IPS-18a (cell line): ENCODE data around the gene RCOR1.

Source experiments
- H3K27ac ChIP-seq: one replicate; pipeline ENCODE4 v1.5.1; 2013; ENCODE audit warnings: low read length
- H3K27me3 ChIP-seq: one replicate; pipeline ENCODE4 v1.6.1; 2013; ENCODE audit warnings: mild to moderate bottlenecking, low read length; ENCODE audit not compliant: control insufficient read depth, insufficient read depth
- H3K36me3 ChIP-seq: one replicate; pipeline ENCODE4 v1.6.1; 2013; ENCODE audit warnings: low read depth, low read length; ENCODE audit not compliant: control insufficient read depth
- H3K4me1 ChIP-seq: one replicate; pipeline ENCODE4 v1.6.1; 2013; ENCODE audit warnings: low read depth, low read length; ENCODE audit not compliant: control insufficient read depth
- H3K4me3 ChIP-seq: one replicate; pipeline ENCODE4 v1.5.1; 2013; ENCODE audit warnings: low read length
- H3K9ac ChIP-seq: one replicate; pipeline ENCODE4 v1.6.1; 2013; ENCODE audit warnings: mild to moderate bottlenecking, low read length, moderate library complexity
- H3K9me3 ChIP-seq: one replicate; pipeline ENCODE4 v1.6.1; 2013; ENCODE audit warnings: low read depth, low read length; ENCODE audit not compliant: control insufficient read depth

Gene RCOR1

DNA sequence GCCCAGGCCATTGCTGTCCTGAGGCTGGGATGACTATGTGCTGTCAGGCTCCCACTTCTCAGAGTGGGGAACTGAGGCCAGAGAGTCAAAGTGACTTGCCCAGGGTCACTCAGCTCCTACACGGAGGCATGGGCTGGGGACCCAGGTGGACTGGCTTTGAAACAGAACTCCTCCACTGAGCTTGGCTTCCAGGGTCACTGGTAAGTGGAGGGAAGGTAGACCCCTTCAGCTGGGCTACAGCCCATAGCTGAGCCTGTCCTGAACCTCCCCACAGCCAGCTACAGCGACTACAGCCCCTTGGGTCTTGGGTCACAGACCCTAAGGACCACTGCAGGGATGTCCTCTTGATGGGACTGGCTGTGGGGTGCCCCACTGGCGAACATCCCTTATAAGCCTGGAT is 144.5 kb downstream of the RCOR1 start:
- H3K4me1 ChIP-seq, result no peaks in the 10 kb centered on the region
- H3K36me3 ChIP-seq, result peaks cover 3% of the 10 kb centered on the region
- H3K27ac ChIP-seq, result no peak overlapping the region
- H3K9ac ChIP-seq, result no peak overlapping the region
- no peaks in the 10 kb centered on the region for H3K9me3 ChIP-seq
- H3K27me3 ChIP-seq, result no peaks in the 10 kb centered on the region
- no peak overlapping the region for H3K4me3 ChIP-seq

DNA sequence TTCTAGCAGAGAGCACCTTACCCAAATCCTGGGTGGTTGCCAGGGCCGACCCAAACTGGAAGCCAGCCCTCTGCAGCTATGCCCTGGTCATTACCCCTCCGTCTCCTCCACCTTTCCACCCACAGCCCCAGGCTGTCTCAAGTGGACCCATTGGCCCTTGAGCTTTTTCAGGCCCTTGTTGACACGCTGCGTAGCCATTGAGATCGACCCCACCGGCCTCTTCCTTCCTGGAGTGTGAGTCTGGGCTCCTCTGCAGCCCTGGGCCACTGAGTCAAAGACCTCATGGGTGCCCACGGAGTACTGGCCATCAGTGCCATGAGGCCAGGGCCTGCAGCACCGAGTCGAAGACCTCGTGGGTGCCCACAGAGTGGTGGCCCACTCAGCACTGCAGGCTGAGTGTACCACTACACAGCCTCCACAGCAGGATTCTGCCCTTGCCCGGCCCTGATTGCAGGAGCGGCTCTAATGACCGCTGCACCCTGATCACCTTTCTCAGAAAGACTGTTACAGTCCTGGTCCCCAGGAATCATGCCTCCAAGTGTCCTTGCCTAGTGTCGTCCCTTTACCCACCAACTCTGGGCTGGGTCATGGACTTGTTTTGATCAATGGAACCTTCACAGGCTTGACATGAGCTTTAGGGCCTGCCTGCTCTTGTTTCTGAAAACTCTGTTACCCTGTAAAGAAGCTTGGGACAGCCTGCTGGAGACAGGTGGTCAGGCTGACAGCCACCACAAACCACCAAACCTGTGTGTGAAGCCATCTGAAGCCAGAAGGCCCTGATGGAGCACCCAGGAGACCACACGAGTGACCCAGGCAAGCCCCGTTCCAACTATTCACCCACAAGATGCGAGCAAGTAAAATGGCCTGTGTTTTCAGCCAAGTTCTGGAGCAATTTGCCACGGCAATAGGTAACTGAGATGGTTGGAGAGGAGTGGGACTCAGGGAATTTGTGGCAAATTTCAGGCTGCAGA is 145.2 kb downstream of the RCOR1 start:
- Histone ChIP-seq H3K9me3 (no peaks in the 10 kb centered on the region), H3K4me1 (no peaks in the 10 kb centered on the region), H3K9ac (no peak overlapping the region), H3K27me3 (no peaks in the 10 kb centered on the region), H3K4me3 (no peak overlapping the region), H3K36me3 (peaks cover 3% of the 10 kb centered on the region), H3K27ac (no peak overlapping the region)

DNA sequence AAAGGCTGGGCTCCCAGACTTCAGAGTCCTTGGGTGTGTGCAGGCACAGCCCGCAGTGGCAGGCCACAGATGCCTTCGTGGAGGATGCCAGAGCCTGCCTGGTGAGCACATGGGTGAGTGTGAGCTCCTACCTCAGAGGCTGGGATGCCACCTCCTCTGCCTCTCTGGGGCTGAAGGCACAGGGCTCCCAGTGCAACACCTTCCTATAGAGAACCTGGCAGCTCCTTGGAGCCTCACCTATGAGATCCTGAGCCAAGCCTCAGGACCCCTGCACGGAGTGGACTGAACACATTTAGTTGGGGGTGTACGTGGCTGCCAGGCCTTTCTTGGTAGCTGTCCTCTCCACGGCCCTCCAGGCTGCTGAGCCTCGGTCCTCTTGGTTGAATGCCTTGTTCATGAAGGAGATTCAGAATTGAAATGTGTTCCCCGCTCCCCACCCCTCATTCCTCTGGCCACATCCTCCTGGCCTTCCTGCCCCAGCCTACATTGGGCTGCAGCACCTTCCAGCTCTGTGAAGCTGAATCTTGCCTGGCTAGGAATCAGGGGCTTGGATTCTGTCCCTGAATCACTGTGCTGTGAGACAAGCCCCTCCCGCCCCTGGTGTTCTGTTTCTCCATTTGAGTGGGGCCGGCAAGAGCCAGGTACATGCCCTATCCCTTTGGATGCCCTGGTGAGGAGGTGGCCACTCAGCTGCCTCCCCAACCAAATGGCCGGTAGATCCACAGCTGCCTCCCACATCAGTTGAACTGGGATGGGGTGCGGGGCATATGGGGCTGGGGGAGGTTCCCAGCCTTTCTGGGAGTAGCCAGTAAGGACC is 146.1 kb downstream of the RCOR1 start:
- Histone ChIP-seq H3K36me3 (peaks cover 3% of the 10 kb centered on the region), H3K4me1 (no peaks in the 10 kb centered on the region), H3K27ac (no peak overlapping the region), H3K4me3 (no peak overlapping the region), H3K9me3 (no peaks in the 10 kb centered on the region), H3K9ac (no peak overlapping the region), H3K27me3 (no peaks in the 10 kb centered on the region)

DNA sequence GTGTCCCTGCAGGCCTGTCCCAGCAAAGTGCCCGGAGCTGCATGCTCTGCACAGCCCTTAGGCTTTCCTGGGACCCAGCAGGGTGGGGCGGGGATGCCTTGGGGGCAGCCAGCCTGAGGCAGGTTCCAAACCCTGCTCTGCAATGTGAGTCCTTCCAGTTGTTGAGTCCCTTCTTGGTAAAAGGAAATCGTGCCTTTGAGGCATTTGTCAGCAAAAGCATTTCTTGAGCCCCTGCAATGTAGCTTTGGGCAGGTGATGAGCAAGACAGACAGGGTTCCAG is 146.7 kb downstream of the RCOR1 start:
- Histone ChIP-seq H3K36me3 (peaks cover 3% of the 10 kb centered on the region), H3K27ac (no peak overlapping the region), H3K9me3 (no peaks in the 10 kb centered on the region), H3K9ac (no peak overlapping the region), H3K4me3 (no peak overlapping the region), H3K4me1 (no peaks in the 10 kb centered on the region), H3K27me3 (no peaks in the 10 kb centered on the region)

DNA sequence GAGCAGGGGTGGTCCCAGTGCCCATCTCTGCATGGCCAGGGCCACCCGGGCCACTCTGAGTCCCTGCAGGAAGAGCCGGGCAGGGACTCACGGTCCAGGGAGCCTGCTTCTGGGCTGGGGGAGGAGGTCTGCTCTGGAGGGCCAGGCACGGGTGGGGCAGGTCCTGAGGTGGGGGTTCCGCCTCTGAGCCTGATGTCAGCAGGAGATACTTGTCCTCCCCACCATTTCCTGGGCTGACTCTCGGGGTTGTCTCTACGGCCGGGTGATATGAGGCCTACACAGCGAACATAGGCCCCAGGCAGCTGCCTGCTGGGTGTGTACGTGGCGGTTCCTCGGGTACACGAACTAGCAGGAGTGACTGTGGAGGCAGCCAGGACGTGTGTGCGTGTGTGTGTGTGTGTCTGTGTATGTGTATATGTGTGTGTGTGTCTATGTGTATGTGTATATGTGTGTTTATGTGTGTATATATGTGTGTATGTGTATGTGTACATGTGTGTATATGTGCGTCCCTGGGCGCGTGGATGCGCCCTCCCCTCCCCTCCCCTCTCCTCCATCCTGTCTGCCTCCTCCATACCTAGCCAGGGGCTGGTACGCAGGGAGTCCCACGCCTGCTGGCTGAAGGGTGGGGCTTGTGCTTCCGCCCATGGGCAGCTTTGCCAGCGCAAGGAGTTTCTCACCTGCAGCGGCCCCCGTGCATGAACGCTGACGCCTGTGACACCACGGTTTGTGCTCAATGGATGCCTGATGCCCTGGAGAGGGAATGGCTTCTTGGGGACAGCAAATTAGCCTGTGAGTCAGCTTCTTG is 154.4 kb downstream of the RCOR1 start:
- no peak overlapping the region for H3K9ac ChIP-seq
- peaks cover 8% of the 10 kb centered on the region for H3K4me1 ChIP-seq
- H3K27me3 ChIP-seq, result no peaks in the 10 kb centered on the region
- H3K9me3 ChIP-seq, result no peaks in the 10 kb centered on the region
- H3K4me3 ChIP-seq, result no peak overlapping the region
- H3K36me3 ChIP-seq, result no peaks in the 10 kb centered on the region
- H3K27ac ChIP-seq, result no peak overlapping the region

DNA sequence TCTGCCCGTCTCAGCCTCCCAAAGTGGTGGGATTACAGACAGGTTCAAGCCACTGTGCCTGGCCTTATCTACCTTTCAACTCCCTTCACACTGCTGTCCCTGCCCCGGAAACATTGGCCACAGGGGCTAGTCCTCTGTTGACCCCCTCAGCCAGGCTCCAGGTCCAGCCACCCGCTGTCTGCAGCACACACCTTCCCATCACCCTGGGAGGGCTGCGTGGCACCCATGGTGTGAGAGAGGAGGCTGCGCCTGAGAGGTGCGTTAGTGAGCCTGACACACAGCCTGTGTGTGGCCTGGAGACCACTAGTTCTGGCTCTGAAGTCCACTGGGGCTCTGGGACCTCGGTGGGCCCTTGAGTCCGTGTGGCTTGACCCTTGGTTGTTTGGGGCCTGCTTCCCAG is 156.4 kb downstream of the RCOR1 start:
- Histone ChIP-seq H3K9me3 (no peaks in the 10 kb centered on the region), H3K4me3 (no peak overlapping the region), H3K36me3 (no peaks in the 10 kb centered on the region), H3K27me3 (no peaks in the 10 kb centered on the region), H3K4me1 (peaks cover 8% of the 10 kb centered on the region), H3K27ac (no peak overlapping the region), H3K9ac (no peak overlapping the region)

DNA sequence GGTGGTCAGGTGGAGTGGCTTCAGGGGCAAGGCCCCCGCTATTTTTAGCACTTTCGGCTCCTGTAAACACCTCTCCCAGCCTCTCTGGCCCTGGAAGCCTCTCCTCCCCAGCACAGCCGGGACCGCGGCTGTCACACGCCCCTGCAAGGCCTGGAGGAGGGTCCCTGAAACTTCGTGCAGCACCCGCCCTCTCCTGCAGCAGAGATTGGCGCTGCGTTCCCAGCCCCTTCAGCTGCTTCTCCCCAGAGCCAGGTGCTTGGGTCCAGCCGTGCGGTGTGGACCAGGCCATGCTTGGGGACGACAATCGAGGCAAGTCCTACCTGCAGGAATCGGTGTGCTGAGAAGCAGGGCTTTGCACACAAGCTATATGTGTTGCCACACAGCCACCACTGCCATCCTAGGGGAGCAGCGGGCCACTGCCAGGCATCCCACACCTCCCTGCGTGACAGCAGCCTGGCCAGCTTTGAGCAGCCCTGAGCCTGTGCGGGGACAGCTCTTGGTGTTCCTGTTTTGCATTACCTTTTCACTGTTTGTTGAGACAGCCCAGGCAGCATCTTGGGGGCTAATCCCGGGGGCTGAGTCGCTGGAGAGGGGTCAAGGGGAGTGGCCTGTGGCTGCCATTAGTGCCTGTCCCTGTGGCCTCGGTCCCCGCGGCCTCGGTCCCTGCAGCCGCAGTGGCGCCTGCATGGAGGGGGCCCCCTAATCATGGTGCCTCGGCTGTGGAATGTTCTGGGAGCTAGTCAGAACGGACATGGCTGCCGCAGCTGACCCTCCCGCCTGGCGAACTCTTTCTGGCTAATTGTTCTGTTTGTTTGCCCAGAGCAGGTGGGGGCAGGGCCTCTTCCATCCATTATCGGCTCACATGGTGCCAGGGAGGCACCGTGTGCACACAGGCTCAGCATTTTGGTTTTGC is 157.2 kb downstream of the RCOR1 start:
- H3K4me3 ChIP-seq, result no peak overlapping the region
- H3K27ac ChIP-seq, result no peak overlapping the region
- H3K27me3 ChIP-seq, result no peaks in the 10 kb centered on the region
- peaks cover 8% of the 10 kb centered on the region for H3K4me1 ChIP-seq
- no peaks in the 10 kb centered on the region for H3K9me3 ChIP-seq
- no peaks in the 10 kb centered on the region for H3K36me3 ChIP-seq
- no peak overlapping the region for H3K9ac ChIP-seq

DNA sequence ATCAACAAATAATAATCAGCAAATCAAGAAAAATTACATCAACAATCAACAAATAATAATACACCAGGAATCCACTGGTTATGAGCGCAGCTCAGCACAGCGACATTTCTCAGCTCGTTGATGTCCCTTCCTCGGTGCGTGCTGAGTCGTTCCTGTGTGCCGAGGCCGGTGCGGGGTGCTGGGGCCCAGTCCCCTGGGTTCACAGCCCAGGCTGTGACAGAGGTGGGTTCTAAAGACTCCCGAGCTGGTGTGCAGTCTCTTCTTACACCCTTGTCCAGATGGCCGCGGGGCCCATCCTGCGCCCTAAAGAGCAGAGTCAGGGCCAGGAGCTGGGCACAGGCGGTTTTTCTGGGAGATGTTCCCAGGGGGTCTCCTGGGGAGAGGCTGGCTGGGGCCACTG is 157.9 kb downstream of the RCOR1 start:
- Histone ChIP-seq H3K4me3 (no peak overlapping the region), H3K27me3 (no peaks in the 10 kb centered on the region), H3K9ac (no peak overlapping the region), H3K9me3 (no peaks in the 10 kb centered on the region), H3K4me1 (peaks cover 8% of the 10 kb centered on the region), H3K36me3 (no peaks in the 10 kb centered on the region), H3K27ac (no peak overlapping the region)

DNA sequence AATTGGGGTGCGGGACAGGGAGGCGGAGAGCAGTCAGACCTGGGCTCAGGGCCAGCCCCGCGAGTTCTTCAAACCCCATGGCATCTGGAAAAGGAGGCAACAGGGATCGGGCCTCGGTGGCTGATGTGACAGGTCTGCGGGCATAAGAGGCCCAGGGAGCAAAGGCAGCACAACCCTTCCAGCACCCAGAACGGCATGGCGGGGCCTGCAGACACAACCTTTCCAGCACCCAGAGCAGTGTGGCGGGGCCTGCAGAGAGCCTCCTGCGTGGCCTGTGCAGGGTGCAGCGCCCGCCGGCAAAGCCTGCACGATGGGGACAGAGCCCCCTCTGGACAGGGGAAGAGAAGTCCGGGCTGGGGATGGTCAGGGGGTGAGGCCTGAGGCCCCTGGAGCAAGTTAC is 158.6 kb downstream of the RCOR1 start:
- H3K4me3 ChIP-seq, result no peak overlapping the region
- no peaks in the 10 kb centered on the region for H3K27me3 ChIP-seq
- no peaks in the 10 kb centered on the region for H3K36me3 ChIP-seq
- H3K9me3 ChIP-seq, result no peaks in the 10 kb centered on the region
- no peak overlapping the region for H3K9ac ChIP-seq
- peaks cover 8% of the 10 kb centered on the region for H3K4me1 ChIP-seq
- no peak overlapping the region for H3K27ac ChIP-seq

DNA sequence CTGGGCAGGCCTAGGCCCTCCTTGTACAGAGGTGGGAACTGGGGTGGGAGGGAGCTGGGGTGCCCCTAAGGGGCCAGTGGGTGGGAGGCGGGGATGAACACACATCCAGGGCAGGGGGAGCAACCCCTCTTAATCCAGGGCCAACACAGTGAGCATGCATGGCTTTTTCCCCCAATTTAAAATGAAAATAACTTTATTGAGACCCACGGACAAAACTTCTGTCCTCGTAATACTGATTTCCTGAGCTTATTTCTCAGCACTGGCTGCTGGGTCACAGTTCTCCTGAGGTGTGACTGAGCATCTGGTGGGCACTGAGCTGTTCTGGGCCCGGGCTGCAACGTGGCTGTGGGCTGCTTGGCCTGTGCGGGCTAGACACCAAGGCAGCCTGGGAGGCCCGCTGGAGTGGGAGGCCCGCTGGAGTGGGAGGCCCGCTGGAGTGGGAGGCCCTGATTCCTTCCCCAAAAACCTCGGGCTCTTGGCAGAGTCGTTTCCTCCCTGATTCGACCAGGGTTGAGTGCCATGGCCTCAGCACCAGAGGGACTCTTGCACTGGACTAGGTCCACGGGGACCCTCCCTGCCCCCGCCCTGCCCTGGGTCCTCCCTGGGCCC is 159.9 kb downstream of the RCOR1 start:
- Histone ChIP-seq H3K9me3 (no peaks in the 10 kb centered on the region), H3K9ac (no peak overlapping the region), H3K4me1 (peaks cover 8% of the 10 kb centered on the region), H3K27ac (no peak overlapping the region), H3K4me3 (no peak overlapping the region), H3K27me3 (no peaks in the 10 kb centered on the region), H3K36me3 (no peaks in the 10 kb centered on the region)
